NCI-H2029 treated with DMSO at 0.1 percent for 48 hours (cell line): Measurements from ENCODE around the gene CD248.
"Not testable (repeated sequence)": the region's sequence is repeated elsewhere in the genome, so short reads cannot be mapped to it uniquely, and the experiment has no call there.

Source experiments
- DNase-seq: peaks from one replicate; lab custom pipeline; 2025; lab: John Stamatoyannopoulos, UW

Gene CD248

GRCh38 chr11:66276619-66277018 lies 40.2 kb downstream of the CD248 start:
- not testable (repeated sequence) for DNase-seq

- no peak for DNase-seq
These were observed 40.7 kb downstream of the CD248 start for GRCh38 chr11:66275984-66276612.

- DNase-seq = no peak
These were observed 41.4 kb downstream of the CD248 start for GRCh38 chr11:66275396-66275795.

- no peak for DNase-seq
These were observed 42.6 kb downstream of the CD248 start for GRCh38 chr11:66274219-66274618.

GRCh38 chr11:66272596-66272995 lies 44.2 kb downstream of the CD248 start:
- no peak for DNase-seq

GRCh38 chr11:66271816-66272215 lies 45.0 kb downstream of the CD248 start:
- DNase-seq = no peak

- DNase-seq = no peak
These were observed 47.6 kb downstream of the CD248 start for GRCh38 chr11:66268952-66269905.

GRCh38 chr11:66268244-66268951 lies 48.4 kb downstream of the CD248 start, which contains the start of gene RAB1B:
Gene RAB1B (plus strand): TSS chr11:66268639. CDS start chr11:66268680, 41 bp downstream.
- peak; percentile 95 for DNase-seq

- DNase-seq = no peak
These were observed 49.2 kb downstream of the CD248 start for GRCh38 chr11:66267379-66268243.

- no peak for DNase-seq
These were observed 49.8 kb downstream of the CD248 start for GRCh38 chr11:66267039-66267378.

GRCh38 chr11:66266378-66267038 lies 50.3 kb downstream of the CD248 start:
- DNase-seq = no peak

GRCh38 chr11:66265531-66266377 lies 51.1 kb downstream of the CD248 start:
- no peak for DNase-seq

- DNase-seq = no peak
These were observed 51.9 kb downstream of the CD248 start for GRCh38 chr11:66264914-66265313.
